HUES6 (cell line): ENCODE data around the gene C2CD2.

Experiments
- H3K27ac ChIP-seq: 2 replicates; pipeline ENCODE4 v1.7.0; 2013; ENCODE audit warnings: low read depth, mild to moderate bottlenecking, low read length, inconsistent platforms
- H3K27me3 ChIP-seq: 2 replicates; pipeline ENCODE4 v1.6.1; 2013; ENCODE audit warnings: low read length; ENCODE audit not compliant: control insufficient read depth, insufficient read depth
- H3K36me3 ChIP-seq: 2 replicates; pipeline ENCODE4 v1.6.1; 2013; ENCODE audit warnings: low read length; ENCODE audit not compliant: control insufficient read depth, insufficient read depth
- H3K4me1 ChIP-seq: 2 replicates; pipeline ENCODE4 v1.6.1; 2013; ENCODE audit warnings: low read length; ENCODE audit not compliant: control insufficient read depth, insufficient read depth
- H3K4me3 ChIP-seq: 2 replicates; pipeline ENCODE4 v1.5.1; 2013; ENCODE audit warnings: low read depth, low read length
- H3K9ac ChIP-seq: one replicate; pipeline ENCODE4 v1.6.1; 2013; ENCODE audit warnings: mild to moderate bottlenecking, low read length
- H3K9me3 ChIP-seq: 2 replicates; pipeline ENCODE4 v1.6.1; 2013; ENCODE audit warnings: low read depth, low read length; ENCODE audit not compliant: control insufficient read depth, insufficient read depth

C2CD2 gene

GRCh38 chr21:41974752-41975053, 20.9 kb upstream of the C2CD2 start:
- no peak overlapping the region for H3K4me3 ChIP-seq
- peaks cover 9% of the 10 kb centered on the region; the same call in 1 of the 2 replicates for H3K4me1 ChIP-seq
- H3K9me3 ChIP-seq = peaks cover 8% of the 10 kb centered on the region
- H3K27ac ChIP-seq = no peak overlapping the region
- H3K27me3 ChIP-seq = no peaks in the 10 kb centered on the region
- no peak overlapping the region for H3K9ac ChIP-seq
- no peaks in the 10 kb centered on the region for H3K36me3 ChIP-seq

GRCh38 chr21:41973861-41974751, 20.3 kb upstream of the C2CD2 start:
- Histone ChIP-seq H3K27me3 (no peaks in the 10 kb centered on the region), H3K9me3 (peaks cover 2% of the 10 kb centered on the region), H3K27ac (no peak overlapping the region), H3K36me3 (no peaks in the 10 kb centered on the region), H3K4me3 (no peak overlapping the region), H3K4me1 (peaks cover 11% of the 10 kb centered on the region; the same call in 1 of the 2 replicates), H3K9ac (no peak overlapping the region)

GRCh38 chr21:41973427-41973831, 19.6 kb upstream of the C2CD2 start:
- Histone ChIP-seq H3K4me1 (peaks cover 17% of the 10 kb centered on the region; the same call in 1 of the 2 replicates), H3K36me3 (no peaks in the 10 kb centered on the region), H3K27me3 (no peaks in the 10 kb centered on the region), H3K9ac (no peak overlapping the region), H3K9me3 (no peaks in the 10 kb centered on the region), H3K27ac (no peak overlapping the region), H3K4me3 (no peak overlapping the region)

- Histone ChIP-seq H3K9me3 (no peaks in the 10 kb centered on the region), H3K36me3 (no peaks in the 10 kb centered on the region), H3K9ac (no peak overlapping the region), H3K27me3 (no peaks in the 10 kb centered on the region), H3K4me1 (peaks cover 24% of the 10 kb centered on the region; the same call in 1 of the 2 replicates), H3K27ac (no peak overlapping the region), H3K4me3 (no peak overlapping the region)
Measured at GRCh38 chr21:41972511-41973205, 18.8 kb upstream of the C2CD2 start.

- no peak overlapping the region for H3K27ac ChIP-seq
- no peaks in the 10 kb centered on the region for H3K36me3 ChIP-seq
- H3K9ac ChIP-seq = no peak overlapping the region
- peaks cover 25% of the 10 kb centered on the region; the same call in 1 of the 2 replicates for H3K4me1 ChIP-seq
- no peaks in the 10 kb centered on the region for H3K9me3 ChIP-seq
- no peak overlapping the region for H3K4me3 ChIP-seq
- H3K27me3 ChIP-seq = no peaks in the 10 kb centered on the region
Measured at GRCh38 chr21:41971891-41972290, 18.1 kb upstream of the C2CD2 start.

GRCh38 chr21:41970751-41971653, 17.2 kb upstream of the C2CD2 start:
- no peak overlapping the region for H3K27ac ChIP-seq
- H3K27me3 ChIP-seq = no peaks in the 10 kb centered on the region
- H3K9me3 ChIP-seq = no peaks in the 10 kb centered on the region
- H3K9ac ChIP-seq = no peak overlapping the region
- H3K4me1 ChIP-seq = peaks cover 25% of the 10 kb centered on the region; the same call in 1 of the 2 replicates
- H3K36me3 ChIP-seq = no peaks in the 10 kb centered on the region
- no peak overlapping the region for H3K4me3 ChIP-seq

GRCh38 chr21:41970106-41970391, 16.2 kb upstream of the C2CD2 start:
- Histone ChIP-seq H3K4me1 (peaks cover 25% of the 10 kb centered on the region; the same call in 1 of the 2 replicates), H3K27me3 (no peaks in the 10 kb centered on the region), H3K36me3 (no peaks in the 10 kb centered on the region), H3K9me3 (no peaks in the 10 kb centered on the region), H3K4me3 (no peak overlapping the region), H3K9ac (no peak overlapping the region), H3K27ac (no peak overlapping the region)

- Histone ChIP-seq H3K4me1 (peaks cover 19% of the 10 kb centered on the region; the same call in 1 of the 2 replicates), H3K4me3 (no peak overlapping the region), H3K27me3 (no peaks in the 10 kb centered on the region), H3K9ac (no peak overlapping the region), H3K9me3 (no peaks in the 10 kb centered on the region), H3K36me3 (no peaks in the 10 kb centered on the region), H3K27ac (no peak overlapping the region)
Measured at GRCh38 chr21:41967708-41968107, 13.9 kb upstream of the C2CD2 start.

GRCh38 chr21:41966872-41967621, 13.2 kb upstream of the C2CD2 start:
- Histone ChIP-seq H3K9me3 (no peaks in the 10 kb centered on the region), H3K36me3 (no peaks in the 10 kb centered on the region), H3K9ac (no peak overlapping the region), H3K4me3 (no peak overlapping the region), H3K4me1 (peaks cover 19% of the 10 kb centered on the region; the same call in 1 of the 2 replicates), H3K27ac (no peak overlapping the region), H3K27me3 (no peaks in the 10 kb centered on the region)

- no peak overlapping the region for H3K9ac ChIP-seq
- no peak overlapping the region for H3K4me3 ChIP-seq
- peaks cover 26% of the 10 kb centered on the region for H3K4me1 ChIP-seq
- no peak overlapping the region for H3K27ac ChIP-seq
- no peaks in the 10 kb centered on the region for H3K9me3 ChIP-seq
- no peaks in the 10 kb centered on the region for H3K36me3 ChIP-seq
- no peaks in the 10 kb centered on the region for H3K27me3 ChIP-seq
Measured at GRCh38 chr21:41966041-41966833, 12.4 kb upstream of the C2CD2 start.
